OCI-LY7 (cell line): ENCODE measurements around the gene MRTFB.

ENCODE experiments used
- CTCF ChIP-seq: fragments of 200-600 bp; sonication (generic); conservative IDR thresholded peaks from 2 replicates; pipeline ENCODE4 v1.5.1; 2014; ENCODE audit warnings: mild to moderate bottlenecking, antibody characterized with exemption, low read length, moderate library complexity, mixed read lengths
- EZH2phosphoT487 ChIP-seq: fragments of 200-600 bp; sonication (generic); IDR thresholded peaks from 2 replicates; pipeline ENCODE4 v1.6.1; 2018; ENCODE audit warnings: low read depth, borderline replicate concordance, mild to moderate bottlenecking, mixed run types, antibody characterized with exemption, low read length, moderate library complexity, mixed read lengths

- TF ChIP-seq EZH2phosphoT487, result no peak
- no peak for TF ChIP-seq CTCF
Measured at GRCh38 chr16:14164916-14165662, 94.0 kb downstream of the MRTFB start.
